Measurements from ENCODE around the gene ARHGEF7.
A peak's percentile ranks its signal among the peaks of the same experiment; 100 is the strongest.
"Not testable (repeated sequence)": the region's sequence is repeated elsewhere in the genome, so short reads cannot be mapped to it uniquely, and the experiment has no call there.

Gene ARHGEF7

GRCh38 chr13:111247552-111247951, 132.4 kb downstream of the ARHGEF7 start:
- no peaks in the 10 kb centered on the region for H3K9me3 Mint-ChIP-seq
- ATAC-seq: no peak
- H3K4me1 Mint-ChIP-seq: peaks cover 20% of the 10 kb centered on the region
- peaks cover 76% of the 10 kb centered on the region for H3K36me3 Mint-ChIP-seq
- no peak overlapping the region for H3K4me3 Mint-ChIP-seq
- H3K27ac Mint-ChIP-seq: no peak overlapping the region
- H3K27me3 Mint-ChIP-seq: no peaks in the 10 kb centered on the region

- H3K36me3 Mint-ChIP-seq: peaks cover 82% of the 10 kb centered on the region
- no peak overlapping the region for H3K4me3 Mint-ChIP-seq
- peaks cover 20% of the 10 kb centered on the region for H3K4me1 Mint-ChIP-seq
- ATAC-seq: no peak
- no peaks in the 10 kb centered on the region for H3K9me3 Mint-ChIP-seq
- H3K27me3 Mint-ChIP-seq: no peaks in the 10 kb centered on the region
- no peak overlapping the region for H3K27ac Mint-ChIP-seq
Measured at GRCh38 chr13:111248822-111249221, 133.7 kb downstream of the ARHGEF7 start.

- H3K4me3 Mint-ChIP-seq: no peak overlapping the region
- no peaks in the 10 kb centered on the region for H3K9me3 Mint-ChIP-seq
- peaks cover 79% of the 10 kb centered on the region for H3K36me3 Mint-ChIP-seq
- H3K27ac Mint-ChIP-seq: no peak overlapping the region
- ATAC-seq: no peak
- peaks cover 20% of the 10 kb centered on the region for H3K4me1 Mint-ChIP-seq
- no peaks in the 10 kb centered on the region for H3K27me3 Mint-ChIP-seq
Measured at GRCh38 chr13:111249637-111250360, 134.7 kb downstream of the ARHGEF7 start.

GRCh38 chr13:111251646-111252445, 136.7 kb downstream of the ARHGEF7 start:
- ATAC-seq: no peak
- Mint-ChIP-seq H3K4me3 (no peak overlapping the region), H3K27me3 (no peaks in the 10 kb centered on the region), H3K9me3 (no peaks in the 10 kb centered on the region), H3K4me1 (peaks cover 20% of the 10 kb centered on the region), H3K36me3 (peaks cover 87% of the 10 kb centered on the region), H3K27ac (peak overlapping the region; percentile 65)

GRCh38 chr13:111252446-111253364, 137.6 kb downstream of the ARHGEF7 start:
- H3K9me3 Mint-ChIP-seq: no peaks in the 10 kb centered on the region
- peaks cover 90% of the 10 kb centered on the region for H3K36me3 Mint-ChIP-seq
- no peaks in the 10 kb centered on the region for H3K27me3 Mint-ChIP-seq
- H3K27ac Mint-ChIP-seq: no peak overlapping the region
- ATAC-seq: no peak
- H3K4me1 Mint-ChIP-seq: peaks cover 20% of the 10 kb centered on the region
- H3K4me3 Mint-ChIP-seq: no peak overlapping the region

- Mint-ChIP-seq H3K27ac (no peak overlapping the region), H3K27me3 (no peaks in the 10 kb centered on the region), H3K36me3 (peaks cover 90% of the 10 kb centered on the region), H3K4me1 (peaks cover 20% of the 10 kb centered on the region), H3K9me3 (no peaks in the 10 kb centered on the region), H3K4me3 (no peak overlapping the region)
- no peak for ATAC-seq
Measured at GRCh38 chr13:111253365-111253872, 138.3 kb downstream of the ARHGEF7 start.

- H3K9me3 Mint-ChIP-seq: peaks cover 10% of the 10 kb centered on the region
- H3K36me3 Mint-ChIP-seq: peaks cover 91% of the 10 kb centered on the region
- H3K4me1 Mint-ChIP-seq: peaks cover 22% of the 10 kb centered on the region
- H3K27ac Mint-ChIP-seq: no peak overlapping the region
- H3K27me3 Mint-ChIP-seq: no peaks in the 10 kb centered on the region
- no peak for ATAC-seq
- no peak overlapping the region for H3K4me3 Mint-ChIP-seq
Measured at GRCh38 chr13:111255228-111255790, 140.2 kb downstream of the ARHGEF7 start.

- Mint-ChIP-seq H3K36me3 (peaks cover 88% of the 10 kb centered on the region), H3K27ac (no peak overlapping the region)
Measured at GRCh38 chr13:111256458-111256857, 141.3 kb downstream of the ARHGEF7 start.

GRCh38 chr13:111256946-111257345, 141.8 kb downstream of the ARHGEF7 start:
- H3K27ac Mint-ChIP-seq: no peak overlapping the region
- H3K9me3 Mint-ChIP-seq: peaks cover 10% of the 10 kb centered on the region
- no peaks in the 10 kb centered on the region for H3K27me3 Mint-ChIP-seq
- H3K36me3 Mint-ChIP-seq: peaks cover 87% of the 10 kb centered on the region
- no peak overlapping the region for H3K4me3 Mint-ChIP-seq
- H3K4me1 Mint-ChIP-seq: peaks cover 9% of the 10 kb centered on the region
- no peak for ATAC-seq

More at GRCh38 chr13:111256458-111256857, 141.3 kb downstream of the ARHGEF7 start:
- no peaks in the 10 kb centered on the region for H3K27me3 Mint-ChIP-seq
- no peak for ATAC-seq
- no peak overlapping the region for H3K4me3 Mint-ChIP-seq
- peaks cover 14% of the 10 kb centered on the region for H3K4me1 Mint-ChIP-seq
- peaks cover 10% of the 10 kb centered on the region for H3K9me3 Mint-ChIP-seq

- not testable (repeated sequence) for H3K27me3 Mint-ChIP-seq, H3K9me3 Mint-ChIP-seq, ATAC-seq, H3K27ac Mint-ChIP-seq, H3K4me3 Mint-ChIP-seq, H3K4me1 Mint-ChIP-seq
- peaks cover 89% of the 10 kb centered on the region for H3K36me3 Mint-ChIP-seq
Measured at GRCh38 chr13:111257899-111258298, 142.8 kb downstream of the ARHGEF7 start.

- Mint-ChIP-seq H3K27ac (no peak overlapping the region), H3K27me3 (no peaks in the 10 kb centered on the region), H3K36me3 (peaks cover 87% of the 10 kb centered on the region), H3K4me3 (no peak overlapping the region), H3K9me3 (peaks cover 10% of the 10 kb centered on the region), H3K4me1 (peaks cover 7% of the 10 kb centered on the region)
- ATAC-seq: no peak
Measured at GRCh38 chr13:111258637-111259036, 143.5 kb downstream of the ARHGEF7 start.

- Mint-ChIP-seq H3K4me1 (peaks cover 7% of the 10 kb centered on the region), H3K36me3 (peaks cover 84% of the 10 kb centered on the region), H3K27ac (no peak overlapping the region), H3K4me3 (no peak overlapping the region), H3K9me3 (peaks cover 10% of the 10 kb centered on the region), H3K27me3 (no peaks in the 10 kb centered on the region)
- ATAC-seq: no peak
Measured at GRCh38 chr13:111259058-111259457, 143.9 kb downstream of the ARHGEF7 start.

GRCh38 chr13:111261326-111261725, 146.2 kb downstream of the ARHGEF7 start:
- no peak overlapping the region for H3K27ac Mint-ChIP-seq
- H3K4me1 Mint-ChIP-seq: peaks cover 7% of the 10 kb centered on the region
- no peaks in the 10 kb centered on the region for H3K27me3 Mint-ChIP-seq
- ATAC-seq: no peak
- H3K9me3 Mint-ChIP-seq: peaks cover 10% of the 10 kb centered on the region
- no peak overlapping the region for H3K4me3 Mint-ChIP-seq
- H3K36me3 Mint-ChIP-seq: peaks cover 73% of the 10 kb centered on the region

GRCh38 chr13:111262281-111262680, 147.2 kb downstream of the ARHGEF7 start:
- H3K27ac Mint-ChIP-seq: no peak overlapping the region
- H3K36me3 Mint-ChIP-seq: peaks cover 72% of the 10 kb centered on the region
- ATAC-seq: no peak
- H3K4me3 Mint-ChIP-seq: no peak overlapping the region
- peaks cover 10% of the 10 kb centered on the region for H3K9me3 Mint-ChIP-seq
- peaks cover 7% of the 10 kb centered on the region for H3K4me1 Mint-ChIP-seq
- no peaks in the 10 kb centered on the region for H3K27me3 Mint-ChIP-seq

All from stimulated activated memory B cell treated with anti-CD40 and anti-IgM and Interleukin-4, amounts not matched to agents 10 μg/mL and 1 μg/mL and 100 μg/mL, for 72 hours (primary cell).